ENCODE results near the gene ISCA2.

DNA sequence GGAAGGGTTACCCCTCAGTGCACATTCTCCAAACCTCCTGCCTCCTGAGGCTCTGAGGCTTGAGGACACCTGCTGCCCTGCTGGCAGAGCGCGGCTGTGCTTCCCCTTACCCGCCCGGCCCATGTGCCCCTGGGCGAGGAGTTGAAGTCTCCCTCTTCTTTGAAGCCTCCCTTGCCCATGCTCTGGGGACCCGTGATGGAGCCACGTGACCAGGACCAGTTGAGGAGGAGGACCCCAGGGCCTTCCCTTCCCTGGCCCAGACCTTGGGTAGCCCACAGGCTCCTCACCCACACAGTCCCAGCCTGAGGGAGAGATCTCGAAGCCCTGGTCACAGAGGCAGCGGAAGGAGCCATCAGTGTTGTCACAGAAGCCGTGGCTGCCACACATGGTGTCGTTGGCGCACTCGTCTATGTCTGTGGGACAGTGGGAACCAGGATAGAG lies 12.9 kb downstream of the ISCA2 start:
- TF ChIP-seq, protein P1, sequence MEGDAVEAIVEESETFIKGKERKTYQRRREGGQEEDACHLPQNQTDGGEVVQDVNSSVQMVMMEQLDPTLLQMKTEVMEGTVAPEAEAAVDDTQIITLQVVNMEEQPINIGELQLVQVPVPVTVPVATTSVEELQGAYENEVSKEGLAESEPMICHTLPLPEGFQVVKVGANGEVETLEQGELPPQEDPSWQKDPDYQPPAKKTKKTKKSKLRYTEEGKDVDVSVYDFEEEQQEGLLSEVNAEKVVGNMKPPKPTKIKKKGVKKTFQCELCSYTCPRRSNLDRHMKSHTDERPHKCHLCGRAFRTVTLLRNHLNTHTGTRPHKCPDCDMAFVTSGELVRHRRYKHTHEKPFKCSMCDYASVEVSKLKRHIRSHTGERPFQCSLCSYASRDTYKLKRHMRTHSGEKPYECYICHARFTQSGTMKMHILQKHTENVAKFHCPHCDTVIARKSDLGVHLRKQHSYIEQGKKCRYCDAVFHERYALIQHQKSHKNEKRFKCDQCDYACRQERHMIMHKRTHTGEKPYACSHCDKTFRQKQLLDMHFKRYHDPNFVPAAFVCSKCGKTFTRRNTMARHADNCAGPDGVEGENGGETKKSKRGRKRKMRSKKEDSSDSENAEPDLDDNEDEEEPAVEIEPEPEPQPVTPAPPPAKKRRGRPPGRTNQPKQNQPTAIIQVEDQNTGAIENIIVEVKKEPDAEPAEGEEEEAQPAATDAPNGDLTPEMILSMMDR (optimal IDR thresholded peaks at IDR 0.05 in 1 of 3, IDR thresholded peaks at IDR 0.05 in 1 of 3, conservative IDR thresholded peaks at IDR 0.05 in 1 of 3; ENCODE audit: extremely low read depth in 1 of 3, insufficient read depth in 2 of 3, low read length in 3 of 3), result no peak
- no peak for TF ChIP-seq EZH2 (IDR thresholded peaks at IDR 0.05; ENCODE audit: low read length)

Measured in keratinocyte (primary cell).